Measurements from ENCODE around the gene AGBL4.

The AGBL4 gene

DNA sequence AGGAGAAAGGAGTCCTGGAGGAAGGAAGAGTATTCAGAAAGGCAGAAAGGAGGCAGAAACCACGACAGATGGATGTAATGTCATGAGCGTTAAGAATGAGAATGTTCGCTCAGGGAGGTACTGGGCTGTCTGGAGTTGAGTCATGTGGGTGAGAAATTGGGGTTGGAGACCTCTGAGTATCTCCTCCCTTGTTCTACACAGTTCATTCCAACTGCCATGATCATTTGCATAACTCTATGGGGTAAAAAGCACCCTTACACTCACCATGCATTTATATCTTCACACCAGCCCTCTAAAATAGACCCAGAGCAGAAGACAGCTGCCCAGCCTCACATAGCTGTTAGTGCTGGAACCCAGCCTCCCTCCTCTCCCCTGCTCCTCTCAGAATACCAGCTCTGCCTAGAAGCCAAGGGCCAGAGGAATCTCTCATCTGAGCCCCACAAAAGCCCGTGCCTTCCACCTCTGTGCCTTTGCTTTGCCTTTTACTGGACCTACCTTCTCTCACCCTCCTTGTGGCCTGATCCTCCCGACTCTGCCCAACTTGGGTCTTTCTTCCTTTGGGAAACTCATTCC is 1332.2 kb downstream of the AGBL4 start:
- DNase-seq (ENCODE audit: low read depth in 2 of 2, low spot score in 1 of 2) = no peak

DNA sequence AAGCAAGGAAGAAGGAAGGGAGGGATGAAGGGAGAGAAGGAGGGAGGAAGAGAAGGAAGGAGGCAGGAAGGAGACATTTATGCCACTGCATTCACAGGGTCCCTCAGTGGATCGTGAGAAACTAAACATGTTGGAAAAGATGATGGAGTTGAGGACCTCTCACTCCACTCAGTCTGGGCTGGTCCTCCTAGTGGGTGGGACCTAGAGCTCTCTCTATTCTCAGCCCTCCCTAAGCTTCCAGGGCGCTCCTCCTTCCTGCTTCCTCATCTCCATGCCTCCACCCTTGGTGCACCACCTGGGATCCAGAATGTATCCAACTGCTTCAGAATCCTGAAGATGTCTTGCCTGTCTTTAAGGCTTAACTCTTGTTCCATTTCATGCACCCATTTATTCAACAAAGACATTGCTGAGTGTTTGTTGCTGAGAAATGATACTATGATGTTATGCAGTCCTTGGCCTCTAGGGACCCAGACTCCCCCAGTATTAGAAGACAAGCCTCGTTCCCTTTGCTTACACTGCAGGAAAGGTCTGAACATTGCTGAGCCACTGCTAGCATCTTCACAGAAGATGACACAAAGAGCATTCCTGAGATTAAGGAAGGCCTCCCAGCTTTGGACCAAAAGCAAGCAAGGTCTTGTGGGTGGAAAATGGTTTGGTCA is 1335.5 kb downstream of the AGBL4 start:
- DNase-seq (ENCODE audit: low read depth in 2 of 2, low spot score in 1 of 2) = no peak

DNA sequence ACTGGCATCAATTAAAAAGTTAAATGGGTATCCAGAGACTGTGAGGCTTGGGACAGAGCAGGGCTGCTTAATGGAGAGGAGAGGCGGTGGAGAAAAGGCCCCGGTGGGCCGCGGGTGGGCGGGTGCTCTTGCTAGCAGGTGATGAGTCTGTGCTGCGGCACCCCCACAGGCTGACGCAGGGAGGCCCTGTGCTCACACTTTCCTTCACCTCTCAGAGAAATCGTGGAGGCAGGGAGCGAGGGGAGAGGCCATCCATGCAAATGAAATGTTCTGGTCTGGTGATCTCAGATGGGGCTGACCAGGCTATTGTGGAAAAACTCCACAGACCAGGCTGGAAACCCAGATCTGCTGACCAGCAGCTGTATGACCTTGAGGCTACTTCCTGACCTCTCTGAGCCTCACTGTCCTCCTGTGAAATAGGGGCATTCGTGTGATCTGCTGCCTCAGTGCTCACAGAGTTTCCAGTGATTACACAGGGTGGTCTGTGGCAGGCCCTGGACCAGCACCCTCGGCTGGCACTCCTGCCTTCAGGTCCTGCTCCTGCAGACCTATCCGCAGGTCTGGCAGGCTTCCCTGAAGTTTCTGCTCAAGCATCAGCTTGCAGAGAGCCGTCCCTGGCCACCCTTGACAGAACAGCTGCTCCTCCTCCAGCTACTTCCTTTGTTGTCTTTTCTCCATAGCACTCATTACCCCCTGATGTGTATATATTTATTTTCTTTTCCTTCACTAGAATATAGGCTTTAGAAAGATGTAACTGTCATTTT is 1336.3 kb downstream of the AGBL4 start:
- no peak for DNase-seq (ENCODE audit: low read depth in 2 of 2, low spot score in 1 of 2)

DNA sequence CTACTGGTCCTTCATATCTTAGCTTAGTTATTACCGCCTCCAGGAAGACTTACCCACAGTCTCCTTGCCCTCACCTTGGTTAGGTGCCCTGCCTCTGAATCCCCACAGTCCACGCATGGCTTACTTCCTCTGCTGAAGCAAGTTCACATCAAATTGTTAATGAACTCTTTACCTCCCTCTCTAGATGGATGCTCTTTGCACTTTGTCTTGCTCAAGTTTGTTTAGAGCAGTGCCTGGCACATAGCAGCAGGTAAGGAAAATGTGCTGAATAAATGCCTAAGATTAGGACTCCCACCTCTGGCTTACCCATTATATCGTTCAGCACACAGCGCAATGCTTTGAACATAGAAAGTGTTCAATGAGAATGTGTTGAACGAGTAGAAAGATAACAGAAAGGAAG is 1337.6 kb downstream of the AGBL4 start:
- no peak for DNase-seq (ENCODE audit: low read depth in 2 of 2, low spot score in 1 of 2)

DNA sequence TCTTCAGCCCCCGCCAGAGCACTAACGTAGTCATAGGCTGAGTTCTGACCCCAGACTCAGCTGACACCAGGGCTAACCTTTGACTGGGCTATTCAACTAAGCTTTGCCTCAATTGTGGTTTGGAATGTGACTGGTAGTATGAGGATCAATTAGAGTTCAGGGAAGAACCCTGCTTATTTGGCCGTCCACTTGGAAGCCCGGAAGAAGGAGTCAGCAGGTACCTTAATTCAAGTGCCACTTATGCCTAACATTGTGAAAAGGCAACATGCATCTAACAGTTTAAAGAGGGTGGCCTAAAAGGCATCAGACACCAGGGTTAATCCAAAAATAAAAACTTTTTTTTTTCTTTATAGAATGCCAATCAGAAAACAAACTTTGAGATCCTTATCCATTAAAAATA is 1339.4 kb downstream of the AGBL4 start:
- no peak for DNase-seq (ENCODE audit: low read depth in 2 of 2, low spot score in 1 of 2)

DNA sequence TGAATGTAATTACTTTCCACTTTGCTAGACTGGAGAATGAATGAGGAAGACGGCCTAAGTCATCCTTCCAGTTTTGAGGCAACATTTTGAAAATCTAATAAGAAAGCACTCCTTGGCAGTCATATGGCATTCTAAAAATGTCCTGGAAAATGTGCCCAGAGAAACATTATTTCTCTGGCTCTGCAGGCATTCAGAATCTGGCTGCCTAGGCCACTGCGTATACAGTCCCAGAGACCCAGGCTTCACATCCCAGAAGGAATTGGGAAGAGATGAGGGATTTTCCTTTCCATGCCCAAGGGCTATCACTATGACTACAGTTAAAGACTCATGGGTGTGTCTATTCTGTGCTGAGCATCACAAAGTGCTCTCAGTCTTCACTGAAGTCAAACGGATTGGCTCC is 1339.9 kb downstream of the AGBL4 start:
- DNase-seq (ENCODE audit: low read depth in 2 of 2, low spot score in 1 of 2) = no peak

DNA sequence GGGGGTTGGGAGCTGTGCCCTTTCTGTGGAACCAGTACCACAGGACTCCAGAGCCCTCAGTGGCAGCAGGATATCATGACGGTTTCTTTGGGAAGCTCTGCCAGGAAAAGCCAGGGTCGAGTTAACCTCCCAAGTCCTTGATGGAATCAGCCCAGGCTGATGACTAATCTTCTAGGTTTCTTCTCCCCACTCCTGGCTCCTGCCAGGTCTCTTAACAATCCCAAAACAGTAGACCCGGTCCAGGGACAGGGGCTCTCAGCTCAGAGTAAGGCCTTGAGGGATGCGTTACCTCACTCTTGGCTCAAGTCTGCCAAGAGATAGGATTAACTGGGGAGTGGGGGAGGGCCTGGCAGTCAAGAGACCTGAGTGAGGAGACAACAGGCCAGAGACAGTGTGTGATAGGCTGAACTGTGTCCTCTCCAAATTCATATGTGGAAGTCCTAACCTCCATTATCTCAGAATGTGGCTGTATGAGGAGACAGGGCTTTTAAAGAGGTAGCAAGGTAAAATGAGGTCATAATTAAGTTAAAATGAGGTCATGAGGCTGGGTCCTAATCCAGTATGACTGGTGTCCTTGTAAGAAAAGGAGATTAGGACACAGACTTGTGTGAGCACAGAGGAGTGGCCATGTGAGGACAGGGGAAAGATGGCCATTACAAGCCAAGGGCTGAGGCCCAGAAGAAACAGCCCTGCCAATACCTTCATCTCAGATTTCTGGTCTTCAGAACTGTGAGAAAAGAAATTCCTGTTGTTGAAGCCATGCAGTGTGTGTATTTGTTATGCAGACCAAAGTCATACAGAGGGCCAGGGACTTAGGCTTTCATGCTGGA is 1342.1 kb downstream of the AGBL4 start:
- no peak for DNase-seq (ENCODE audit: low read depth in 2 of 2, low spot score in 1 of 2)

DNA sequence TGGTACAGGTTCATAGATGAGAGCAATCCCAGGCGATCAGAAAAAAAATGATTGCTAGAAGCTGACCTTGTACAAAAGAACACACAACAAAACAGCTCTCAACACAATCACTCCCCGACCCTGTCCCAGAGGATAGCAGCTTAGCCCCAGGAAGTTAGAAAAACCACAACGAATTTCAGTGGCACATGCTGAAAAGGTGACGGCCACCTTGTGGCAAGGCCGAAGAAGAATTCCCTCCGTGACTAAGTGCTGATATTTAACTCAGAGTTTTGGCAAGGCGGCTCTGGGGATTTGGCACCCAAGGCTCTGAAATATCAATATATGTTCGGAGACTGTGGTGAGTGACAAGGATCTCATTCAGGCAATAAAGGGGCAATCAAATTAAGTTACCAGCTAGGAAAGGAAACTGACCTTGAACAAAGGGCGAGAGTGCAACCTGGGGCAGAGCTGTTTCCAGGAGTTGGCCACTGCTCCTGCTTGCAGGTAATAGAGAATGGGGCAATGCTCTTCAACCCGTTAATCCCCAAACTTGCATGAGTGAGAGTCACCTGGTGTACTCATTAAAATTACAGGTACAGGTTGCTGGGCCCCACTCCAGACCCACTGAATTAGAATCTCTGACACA is 1343.2 kb downstream of the AGBL4 start:
- no peak for DNase-seq (ENCODE audit: low read depth in 2 of 2, low spot score in 1 of 2)

DNA sequence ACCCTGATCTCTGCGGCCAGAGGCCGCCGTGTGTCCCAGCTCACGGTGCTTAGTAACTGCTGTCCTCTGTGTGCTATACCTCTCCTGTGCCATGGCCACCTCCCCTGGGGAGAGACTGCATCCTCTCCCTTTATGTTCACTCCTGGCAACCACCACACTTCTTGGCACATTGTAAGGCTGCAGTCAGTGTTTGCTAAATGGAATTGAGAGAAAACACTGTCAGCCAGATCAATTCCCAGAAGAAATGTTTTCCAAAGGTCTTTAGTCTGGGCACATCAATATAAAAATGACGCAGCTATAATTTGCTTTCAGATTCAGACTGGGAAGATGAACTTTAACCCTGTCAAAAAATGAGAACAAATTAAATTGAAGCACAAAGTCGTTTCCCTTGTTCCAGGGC is 1343.9 kb downstream of the AGBL4 start:
- no peak for DNase-seq (ENCODE audit: low read depth in 2 of 2, low spot score in 1 of 2)

DNA sequence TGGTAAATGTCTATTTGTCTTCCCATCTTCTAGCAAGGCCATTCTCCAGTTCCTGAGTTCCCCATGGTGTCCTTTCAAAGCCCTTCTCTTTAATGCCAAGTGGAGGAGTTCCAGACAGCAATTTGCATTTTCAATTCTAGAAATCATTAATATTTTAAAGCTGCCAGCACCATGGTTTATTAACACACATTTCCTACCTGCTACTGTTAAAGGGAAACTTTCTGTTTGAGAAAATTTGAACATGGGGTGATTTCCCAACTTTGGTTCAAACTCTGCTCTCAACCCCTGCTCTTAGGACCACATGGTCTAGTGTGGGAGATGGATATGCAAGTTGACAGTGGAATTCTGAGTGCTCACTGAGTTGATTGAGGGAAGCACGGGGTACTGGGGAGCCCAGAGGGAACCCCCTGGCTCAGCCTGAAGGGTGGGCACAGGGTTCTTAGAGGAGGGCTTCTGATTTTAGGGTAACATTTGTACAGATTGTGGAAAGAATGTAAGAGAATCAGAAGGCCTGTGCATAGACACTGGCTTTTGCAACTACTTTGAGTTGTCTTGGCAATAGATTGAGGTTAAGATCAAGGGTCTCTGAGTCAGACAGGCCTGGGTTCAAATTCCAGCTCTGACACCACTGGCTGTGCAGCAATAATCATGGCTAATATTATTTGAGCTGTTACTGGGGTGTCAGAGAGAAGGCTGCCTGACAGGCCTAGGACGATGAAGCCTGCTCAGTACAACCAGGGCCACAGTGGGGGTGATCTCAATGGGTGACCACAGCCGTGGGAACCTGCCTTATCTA is 1344.8 kb downstream of the AGBL4 start:
- no peak for DNase-seq (ENCODE audit: low read depth in 2 of 2, low spot score in 1 of 2)

DNA sequence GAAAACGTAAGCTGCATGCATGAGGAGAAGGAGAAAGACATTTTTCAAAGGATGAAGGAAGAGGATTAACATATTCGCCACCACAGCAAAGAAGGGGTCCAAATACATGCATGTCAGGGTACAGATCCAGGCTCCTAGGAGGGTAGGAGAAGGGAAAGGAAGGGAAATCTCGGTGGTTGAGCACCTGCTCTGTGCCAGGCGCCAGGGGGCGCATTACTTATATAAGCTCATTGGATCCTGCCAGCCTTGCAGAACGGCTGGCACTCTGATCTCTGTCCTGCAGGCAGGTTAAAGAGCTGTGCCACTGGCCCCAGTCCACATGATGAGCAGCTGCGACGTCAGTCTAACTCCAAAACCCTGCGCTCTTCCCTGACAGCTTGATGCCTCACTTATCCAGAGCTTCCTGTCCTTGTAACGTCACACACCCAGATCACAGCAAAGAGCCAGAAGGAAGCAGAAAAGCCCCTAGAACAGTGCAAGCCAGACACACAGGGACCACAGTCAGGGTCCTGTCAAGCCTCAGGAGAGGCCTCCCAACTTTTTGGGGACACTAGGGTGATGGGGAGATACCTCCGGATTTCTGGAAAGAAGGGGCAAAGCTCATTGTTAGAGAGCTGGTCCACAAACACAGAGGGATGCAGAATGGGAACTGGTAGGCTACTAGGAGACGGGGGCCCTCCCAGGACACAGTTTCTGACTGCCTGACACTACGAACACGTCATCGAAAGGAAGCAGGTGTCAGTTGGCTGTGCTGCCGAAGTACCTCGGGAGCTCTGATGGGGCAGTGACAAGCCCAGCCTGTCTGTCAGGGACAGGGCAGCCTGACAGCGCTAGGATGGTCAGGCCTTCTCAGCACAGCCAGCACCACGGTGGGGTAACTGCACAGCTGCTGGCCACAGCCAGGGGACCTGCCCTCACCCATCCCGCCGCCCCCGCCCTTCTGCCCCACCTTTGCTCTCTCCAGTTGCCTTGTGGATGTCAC is 1346.2 kb downstream of the AGBL4 start:
- no peak for DNase-seq (ENCODE audit: low read depth in 2 of 2, low spot score in 1 of 2)

DNA sequence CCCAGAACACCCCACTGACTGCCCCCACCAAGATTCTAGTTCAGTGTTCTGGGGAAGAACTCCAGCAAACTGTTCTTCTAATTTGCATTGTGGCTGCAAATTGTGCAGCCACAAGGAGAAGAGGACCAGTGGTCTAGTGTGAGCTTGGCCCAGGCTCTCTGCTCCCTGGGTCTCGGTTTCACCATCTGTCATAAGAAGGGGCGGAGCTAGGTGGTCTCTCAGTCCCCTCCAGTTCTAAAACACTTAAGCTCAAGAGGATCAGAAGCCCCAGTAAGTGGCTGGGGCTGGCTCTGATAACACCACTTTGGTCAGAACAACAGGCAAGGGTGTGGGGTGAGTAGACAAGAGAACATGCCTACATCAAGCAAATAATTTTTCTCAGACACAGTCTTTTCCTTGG is 1346.9 kb downstream of the AGBL4 start:
- no peak for DNase-seq (ENCODE audit: low read depth in 2 of 2, low spot score in 1 of 2)

DNA sequence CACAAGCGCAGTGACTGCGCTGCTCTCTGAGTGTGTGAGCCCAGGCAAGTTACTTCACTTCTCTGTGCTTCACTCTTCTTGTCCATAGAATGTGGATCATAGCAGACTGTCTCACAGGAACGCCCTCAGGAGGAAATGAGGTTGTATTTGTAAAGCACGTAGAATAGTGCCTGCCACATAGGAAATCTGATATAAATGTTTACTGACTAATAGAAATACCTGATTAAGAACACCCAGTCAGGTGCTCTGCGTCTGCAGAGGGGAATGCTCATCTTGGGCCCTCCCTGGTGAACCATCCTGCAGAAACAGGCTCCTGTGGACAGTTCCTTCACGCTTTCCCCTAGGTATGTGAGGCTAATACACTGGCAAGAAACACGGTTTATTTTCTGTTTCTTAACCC is 1347.4 kb downstream of the AGBL4 start:
- DNase-seq (ENCODE audit: low read depth in 2 of 2, low spot score in 1 of 2) = no peak

DNA sequence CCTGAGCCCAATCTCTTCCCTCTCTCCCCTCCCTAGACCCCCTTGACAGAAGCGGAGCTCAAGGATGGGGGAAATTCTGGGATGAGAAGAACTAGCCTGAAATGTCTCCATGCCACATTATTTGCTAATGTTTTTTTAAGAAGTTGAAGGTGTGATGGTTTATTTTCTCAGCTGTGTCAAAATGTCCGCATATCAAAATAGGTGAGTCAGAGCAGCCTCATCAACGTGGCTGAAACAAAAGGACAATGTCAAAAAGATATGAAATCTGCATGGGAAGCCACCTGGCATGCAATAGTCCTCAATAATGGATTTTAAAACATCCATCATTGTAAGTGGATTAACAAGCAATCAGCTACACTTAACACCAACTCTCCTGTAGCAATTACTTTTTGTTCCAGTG is 1348.5 kb downstream of the AGBL4 start:
- no peak for DNase-seq (ENCODE audit: low read depth in 2 of 2, low spot score in 1 of 2)

DNA sequence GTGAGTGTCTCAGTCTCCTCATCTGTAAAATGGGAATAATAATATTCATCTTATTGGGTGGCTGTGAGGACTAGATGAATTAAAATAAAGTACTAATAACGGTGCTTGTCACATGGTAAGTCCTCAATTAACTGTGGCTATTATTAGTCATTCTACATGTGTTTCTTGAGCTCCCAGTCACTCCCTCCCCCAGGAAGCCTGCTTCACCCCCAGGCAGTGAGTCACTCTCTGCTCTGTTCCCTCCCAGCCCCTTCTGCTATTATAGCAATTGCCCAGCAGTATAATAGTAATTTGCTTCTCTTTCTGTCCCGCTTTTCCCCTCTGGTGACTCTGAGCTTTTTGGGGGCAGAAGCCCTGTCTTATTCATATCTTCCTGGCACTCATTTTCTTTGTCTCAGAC is 1349.1 kb downstream of the AGBL4 start:
- no peak for DNase-seq (ENCODE audit: low read depth in 2 of 2, low spot score in 1 of 2)

DNA sequence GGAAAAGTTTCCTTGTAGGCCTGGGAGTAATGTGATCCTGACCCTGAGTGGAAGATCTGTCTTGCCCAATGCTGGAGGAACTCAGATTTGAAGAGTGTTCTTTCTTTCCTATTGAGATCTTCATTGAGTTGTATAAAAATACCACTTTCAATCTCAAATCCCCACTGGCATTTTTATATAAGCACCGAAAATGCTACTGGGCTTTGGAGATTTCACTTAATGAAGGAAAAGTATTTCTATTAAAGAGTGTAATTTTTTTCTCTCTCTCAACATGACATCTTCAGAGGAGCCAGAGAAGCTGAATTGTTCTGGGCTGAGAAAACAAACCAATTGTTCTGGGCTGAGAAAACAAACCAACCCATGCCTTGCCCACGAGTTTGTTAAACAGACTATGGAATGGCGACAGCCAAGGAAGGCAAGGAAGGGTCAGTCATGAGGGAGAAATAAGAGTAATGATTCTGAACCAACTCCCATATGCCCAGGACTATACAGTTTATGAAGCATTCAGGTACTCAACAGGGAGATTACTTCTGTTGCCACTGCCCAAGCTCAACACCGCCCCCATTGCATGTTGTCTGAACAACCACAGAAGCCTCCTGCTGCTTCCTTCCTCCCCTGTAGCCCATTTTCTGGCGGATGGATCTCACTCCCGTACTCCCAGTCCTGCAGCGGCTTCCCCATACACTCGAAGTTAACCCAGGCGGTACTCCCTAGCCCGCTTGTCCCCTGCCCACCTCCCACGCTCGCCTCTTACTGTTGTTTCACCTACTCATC is 1350.2 kb downstream of the AGBL4 start:
- DNase-seq (ENCODE audit: low read depth in 2 of 2, low spot score in 1 of 2) = no peak

DNA sequence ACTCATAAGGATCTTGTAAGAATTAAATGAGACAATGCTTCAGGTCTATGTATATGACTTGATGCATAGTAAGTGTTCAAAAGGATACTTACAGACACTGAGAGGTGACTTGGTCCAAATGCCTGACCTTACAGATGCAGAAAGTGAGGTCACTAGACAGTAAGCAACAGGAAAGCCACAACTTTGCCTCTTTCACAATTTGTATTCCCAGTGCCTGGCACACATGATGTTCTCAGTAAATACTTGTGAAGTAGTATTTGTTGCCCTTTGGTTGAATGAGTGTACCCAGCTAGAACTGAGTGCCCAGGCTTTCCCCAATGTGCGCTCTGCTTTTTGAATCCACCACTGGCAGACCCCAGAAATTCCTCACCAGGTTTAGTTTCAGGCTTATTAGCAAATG is 1352.2 kb downstream of the AGBL4 start:
- no peak for DNase-seq (ENCODE audit: low read depth in 2 of 2, low spot score in 1 of 2)

DNA sequence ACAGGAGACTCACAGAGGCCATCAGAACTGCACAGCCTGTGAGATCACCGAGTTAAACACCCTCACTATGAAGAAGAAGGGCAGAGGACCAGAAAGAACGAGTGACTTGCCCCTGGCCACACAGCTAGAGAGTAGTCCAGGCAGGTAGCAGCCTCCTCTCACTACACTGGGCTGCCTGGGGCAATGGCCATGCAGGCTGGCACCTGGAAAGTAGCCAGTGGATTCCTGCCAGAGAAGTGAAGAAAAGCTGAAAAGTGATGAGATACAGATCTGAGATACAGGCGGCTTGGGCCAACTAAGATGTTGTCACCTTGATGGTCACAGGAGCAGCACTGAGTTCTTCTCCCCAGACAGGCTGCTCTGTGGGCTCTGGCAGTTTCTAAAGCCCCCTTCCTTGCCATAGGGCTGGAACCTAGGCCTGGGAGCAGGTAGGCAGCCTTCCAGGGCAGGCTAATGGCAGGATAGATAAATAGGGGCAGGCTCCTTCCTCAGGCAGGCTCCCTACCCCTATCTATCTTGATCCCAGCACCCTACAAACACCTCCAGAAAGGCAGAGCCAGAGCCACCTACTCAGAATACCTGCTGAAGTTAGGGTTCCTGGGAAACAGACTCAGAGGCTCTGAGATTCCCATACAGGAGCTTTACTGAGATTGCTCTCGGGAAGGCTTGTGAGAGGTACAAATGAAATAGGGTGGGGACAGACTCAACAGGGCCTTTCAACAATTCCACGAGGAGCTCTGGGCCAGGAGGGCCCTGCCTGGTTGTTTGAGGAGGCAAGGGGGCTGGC is 1353.3 kb downstream of the AGBL4 start:
- no peak for DNase-seq (ENCODE audit: low read depth in 2 of 2, low spot score in 1 of 2)
